OCI-LY7 (cell line): ENCODE measurements around the gene NSMCE1. TPM values are rescaled to one million over a fixed set of nuclear protein-coding genes. Genes with fewer than 3 reads are reported as not detected.
"Not testable (repeated sequence)": the region's sequence is repeated elsewhere in the genome, so short reads cannot be mapped to it uniquely, and the experiment has no call there.

Source experiments
- BruUV-seq: library from RNA; stranded (reverse); fragments of 400-500 nt; replicated peaks from 2 replicates; lab custom pipeline; 2021; lab: Mats Ljungman, UMichigan
- CTCF ChIA-PET: fragments of 300-600 bp; sonication (Branson Sonifier 250); formaldehyde crosslinking; loops from one replicate; lab custom pipeline; 2022; ENCODE audit warnings: antibody characterized with exemption; ENCODE audit not compliant: unreplicated experiment; lab: Charles Lee
- POLR2A ChIA-PET: fragments of 300-600 bp; sonication (Branson Sonifier 250); formaldehyde crosslinking; loops from one replicate; lab custom pipeline; 2022; ENCODE audit warnings: antibody characterized with exemption; lab: Charles Lee
- DNase-seq: peaks from one replicate; pipeline ENCODE4 v3.0.0-alpha.2; 2015; ENCODE audit warnings: low spot score
- H2AFZ ChIP-seq: fragments of 200-600 bp; sonication (generic), shearing (Covaris generic); 2 replicates; pipeline ENCODE4 v1.6.1; 2014; ENCODE audit warnings: mild to moderate bottlenecking, antibody characterized with exemption, low read length, moderate library complexity
- H3K27ac ChIP-seq: fragments of 200-600 bp; sonication (generic); 2 replicates; pipeline ENCODE4 v1.5.1; 2014; ENCODE audit warnings: mixed run types, low read depth, mild to moderate bottlenecking, moderate library complexity, low read length, inconsistent platforms; ENCODE audit not compliant: poor library complexity, severe bottlenecking
- H3K36me3 ChIP-seq: fragments of 200-600 bp; sonication (generic); 2 replicates; pipeline ENCODE4 v1.6.1; 2014; ENCODE audit warnings: mild to moderate bottlenecking, antibody characterized with exemption, low read length, moderate library complexity, mixed read lengths; ENCODE audit not compliant: insufficient read depth
- H3K4me1 ChIP-seq: fragments of 200-600 bp; sonication (generic); 2 replicates; pipeline ENCODE4 v1.5.1; 2014; ENCODE audit warnings: mild to moderate bottlenecking, low read length; ENCODE audit not compliant: insufficient read depth, poor library complexity, severe bottlenecking
- H3K4me2 ChIP-seq: fragments of 200-600 bp; sonication (generic); 2 replicates; pipeline ENCODE4 v1.6.1; 2014; ENCODE audit warnings: mild to moderate bottlenecking, low read length
- H3K4me3 ChIP-seq: fragments of 200-600 bp; sonication (generic); 2 replicates; pipeline ENCODE4 v1.5.1; 2014; ENCODE audit warnings: mild to moderate bottlenecking, low read depth, low read length; ENCODE audit not compliant: poor library complexity, severe bottlenecking
- H3K79me2 ChIP-seq: fragments of 200-600 bp; sonication (generic); 2 replicates; pipeline ENCODE4 v1.6.1; 2016; ENCODE audit warnings: low read depth, mild to moderate bottlenecking, low read length, moderate library complexity, mixed read lengths; ENCODE audit not compliant: insufficient read depth
- H3K9me2 ChIP-seq: fragments of 200-600 bp; sonication (generic); 2 replicates; pipeline ENCODE4 v1.6.1; 2016; ENCODE audit warnings: mild to moderate bottlenecking, low read length, mixed read lengths; ENCODE audit not compliant: insufficient read depth
- H3K9me3 ChIP-seq: fragments of 200-600 bp; sonication (generic); 2 replicates; pipeline ENCODE4 v1.6.1; 2014; ENCODE audit warnings: mild to moderate bottlenecking, mixed run types, low read length, mixed read lengths
- H4K20me1 ChIP-seq: fragments of 200-600 bp; sonication (generic); 2 replicates; pipeline ENCODE4 v1.6.1; 2014; ENCODE audit warnings: mild to moderate bottlenecking, antibody characterized with exemption, low read length, moderate library complexity, mixed read lengths; ENCODE audit not compliant: insufficient read depth
- EZH2phosphoT487 ChIP-seq: fragments of 200-600 bp; sonication (generic); IDR thresholded peaks from 2 replicates; pipeline ENCODE4 v1.6.1; 2018; ENCODE audit warnings: low read depth, borderline replicate concordance, mild to moderate bottlenecking, mixed run types, antibody characterized with exemption, low read length, moderate library complexity, mixed read lengths
- intact Hi-C: fragments of 100-400 bp; cut with micrococcal nuclease; formaldehyde crosslinking; loops from one replicate; pipeline ENCODE4 v1.10.0; 2022; ENCODE audit not compliant: unreplicated experiment
- total RNA-seq, 2 experiments: library from RNA; depleted of rRNA in 1 of 2; stranded (reverse); fragments of >200 nt in 1 of 2; shearing (Covaris generic) in 1 of 2; gene quantifications; 2 replicates each; pipeline ENCODE4 v1.2.3, GENCODE V29; 2014 to 2022
- TF ChIP-seq, protein P1 (sequence below): fragments of 200-600 bp; sonication (generic); conservative IDR thresholded peaks from 2 replicates; pipeline ENCODE4 v1.5.1; 2014; ENCODE audit warnings: mild to moderate bottlenecking, antibody characterized with exemption, low read length, moderate library complexity, mixed read lengths

NSMCE1 gene
- total RNA-seq, 2 experiments from 2014 or later = 51.1 to 84.0 TPM

DNA sequence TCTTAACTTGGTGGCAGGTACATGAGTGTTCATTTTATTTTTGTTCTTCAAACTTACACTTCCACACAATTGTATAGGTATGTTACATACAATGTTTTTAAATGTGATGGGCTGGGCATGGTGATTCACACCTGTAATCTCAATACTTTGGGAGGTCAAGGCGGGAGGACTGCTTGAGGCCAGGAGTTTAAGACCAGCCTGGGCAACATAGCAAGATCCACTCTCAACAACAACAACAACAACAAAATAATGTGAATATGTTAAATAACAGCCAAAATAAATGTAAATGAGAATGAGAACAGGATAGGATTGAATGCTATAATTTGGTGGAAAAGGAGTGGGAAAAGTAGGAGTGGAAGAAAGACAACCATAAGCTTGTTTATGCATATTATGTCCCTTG lies 2.6 kb downstream of the NSMCE1 start:
- H3K4me3 ChIP-seq = no peak overlapping the region
- DNase-seq = no peak
- H4K20me1 ChIP-seq = no peaks in the 10 kb centered on the region
- intact Hi-C loops = no loop called here
- TF ChIP-seq, protein P1, sequence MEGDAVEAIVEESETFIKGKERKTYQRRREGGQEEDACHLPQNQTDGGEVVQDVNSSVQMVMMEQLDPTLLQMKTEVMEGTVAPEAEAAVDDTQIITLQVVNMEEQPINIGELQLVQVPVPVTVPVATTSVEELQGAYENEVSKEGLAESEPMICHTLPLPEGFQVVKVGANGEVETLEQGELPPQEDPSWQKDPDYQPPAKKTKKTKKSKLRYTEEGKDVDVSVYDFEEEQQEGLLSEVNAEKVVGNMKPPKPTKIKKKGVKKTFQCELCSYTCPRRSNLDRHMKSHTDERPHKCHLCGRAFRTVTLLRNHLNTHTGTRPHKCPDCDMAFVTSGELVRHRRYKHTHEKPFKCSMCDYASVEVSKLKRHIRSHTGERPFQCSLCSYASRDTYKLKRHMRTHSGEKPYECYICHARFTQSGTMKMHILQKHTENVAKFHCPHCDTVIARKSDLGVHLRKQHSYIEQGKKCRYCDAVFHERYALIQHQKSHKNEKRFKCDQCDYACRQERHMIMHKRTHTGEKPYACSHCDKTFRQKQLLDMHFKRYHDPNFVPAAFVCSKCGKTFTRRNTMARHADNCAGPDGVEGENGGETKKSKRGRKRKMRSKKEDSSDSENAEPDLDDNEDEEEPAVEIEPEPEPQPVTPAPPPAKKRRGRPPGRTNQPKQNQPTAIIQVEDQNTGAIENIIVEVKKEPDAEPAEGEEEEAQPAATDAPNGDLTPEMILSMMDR = no peak
- TF ChIP-seq EZH2phosphoT487 = no peak
- no peaks in the 10 kb centered on the region for H3K9me2 ChIP-seq
- no peaks in the 10 kb centered on the region for H3K36me3 ChIP-seq
- no peak overlapping the region for H3K27ac ChIP-seq
- H3K4me1 ChIP-seq = peaks cover 44% of the 10 kb centered on the region
- ChIA-PET POLR2A (interaction anchor here (1.0 kb wide), 1 partner anchor 8 kb away, joined by 3 read pairs; no protein-coding TSS in a partner anchor), CTCF (no interaction called here)
- peaks cover 20% of the 10 kb centered on the region; the same call in 1 of the 2 replicates for H3K79me2 ChIP-seq
- H3K4me2 ChIP-seq = no peak overlapping the region; the same call in 1 of the 2 replicates
- no peak overlapping the region for H2AFZ ChIP-seq
- no peaks in the 10 kb centered on the region; the same call in 1 of the 2 replicates for H3K9me3 ChIP-seq
- no TSS peak for BruUV-seq

DNA sequence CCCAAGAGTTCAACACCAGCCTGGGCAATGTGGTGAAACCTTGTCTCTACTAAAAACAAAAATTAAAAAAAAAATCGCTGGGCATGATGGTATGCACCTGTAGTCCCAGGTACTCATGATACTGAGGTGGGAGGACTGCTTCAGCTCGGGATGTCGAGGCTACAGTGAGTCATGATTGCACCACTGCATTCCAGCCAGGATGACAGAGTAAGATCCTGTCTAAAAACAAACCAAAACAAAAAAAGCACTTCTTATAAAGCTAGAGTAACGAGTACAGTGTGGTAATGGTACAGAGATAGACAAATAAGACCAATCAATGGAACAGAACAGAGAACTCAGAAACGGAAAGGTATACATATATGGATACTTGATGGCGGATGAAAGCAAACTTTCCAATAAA lies 4.4 kb downstream of the NSMCE1 start:
- H3K4me3 ChIP-seq = no peak overlapping the region
- peaks cover 14% of the 10 kb centered on the region; the same call in 1 of the 2 replicates for H3K79me2 ChIP-seq
- CTCF ChIA-PET = no interaction called here
- H3K4me1 ChIP-seq = peaks cover 26% of the 10 kb centered on the region
- no peaks in the 10 kb centered on the region for H3K36me3 ChIP-seq
- no peaks in the 10 kb centered on the region for H3K9me2 ChIP-seq
- no TSS peak for BruUV-seq
- H3K4me2 ChIP-seq = no peak overlapping the region
- H4K20me1 ChIP-seq = no peaks in the 10 kb centered on the region
- intact Hi-C loops = no loop called here
- POLR2A ChIA-PET = interaction anchor here (0.6 to 1.6 kb wide), 4 partner anchors 10 to 29 kb away, joined by 3 to 4 read pairs (median 3); no protein-coding TSS in a partner anchor
- TF ChIP-seq EZH2phosphoT487 = no peak
- TF ChIP-seq, protein P1 = no peak
- H2AFZ ChIP-seq = no peak overlapping the region
- H3K27ac ChIP-seq = no peak overlapping the region
- no peak for DNase-seq
- no peaks in the 10 kb centered on the region for H3K9me3 ChIP-seq

DNA sequence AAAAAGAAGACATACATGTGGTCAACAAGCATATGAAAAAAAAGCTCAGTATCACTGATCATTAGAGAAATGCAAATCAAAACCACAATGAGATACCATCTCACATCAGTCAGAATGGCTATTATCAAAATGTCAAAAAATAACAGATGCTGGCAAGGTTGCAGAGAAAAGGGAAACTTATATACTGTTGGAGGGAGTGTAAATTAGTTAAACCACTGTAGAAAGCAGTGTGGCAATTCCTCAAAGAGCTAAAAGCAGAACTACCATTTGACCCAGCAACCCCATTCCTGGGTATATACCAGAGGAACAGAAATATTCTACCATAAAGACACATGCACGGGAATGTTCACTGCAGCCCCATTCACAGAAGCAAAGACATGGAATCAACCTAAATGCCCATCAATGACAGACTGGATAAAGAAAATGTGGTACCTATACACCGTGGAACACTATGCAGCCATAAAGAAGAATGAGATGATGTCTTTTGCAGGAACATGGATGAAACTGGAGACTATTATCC lies 5.6 kb downstream of the NSMCE1 start:
- H3K36me3 ChIP-seq, H3K27ac ChIP-seq, H3K4me2 ChIP-seq, H4K20me1 ChIP-seq, H3K79me2 ChIP-seq, H3K9me3 ChIP-seq, H3K9me2 ChIP-seq, intact Hi-C loops, H3K4me3 ChIP-seq, H2AFZ ChIP-seq, BruUV-seq, DNase-seq: not testable (repeated sequence)
- H3K4me1 ChIP-seq = peaks cover 21% of the 10 kb centered on the region
- POLR2A ChIA-PET = interaction anchor here (1.0 kb wide), 1 partner anchor 9 kb away, joined by 3 read pairs; no protein-coding TSS in a partner anchor
- CTCF ChIA-PET = interaction anchor here (1.0 kb wide), 1 partner anchor 15 kb away, joined by 4 read pairs; no protein-coding TSS in a partner anchor
